Caco-2 (cell line): ENCODE data around the gene VPS36. TPM values are rescaled to one million over a fixed set of nuclear protein-coding genes. Genes with fewer than 3 reads are reported as not detected.
A peak's percentile ranks its signal among the peaks of the same experiment; 100 is the strongest.
"Not testable (repeated sequence)": the region's sequence is repeated elsewhere in the genome, so short reads cannot be mapped to it uniquely, and the experiment has no call there.

Source experiments
- BruUV-seq: library from RNA; stranded (reverse); fragments of 400-500 nt; replicated peaks from 2 replicates; lab custom pipeline; 2021; lab: Mats Ljungman, UMichigan
- CTCF ChIA-PET: fragments of 300-600 bp; sonication (Branson Sonifier 250); formaldehyde crosslinking; loops from one replicate; lab custom pipeline; 2022; ENCODE audit warnings: antibody characterized with exemption; lab: Charles Lee
- POLR2A ChIA-PET: fragments of 300-600 bp; sonication (Branson Sonifier 250); formaldehyde crosslinking; loops from one replicate; lab custom pipeline; 2022; ENCODE audit warnings: antibody characterized with exemption; lab: Charles Lee
- DNase-seq, 2 experiments: peaks; one replicate each; pipeline versions ENCODE4 v3.0.0 to v3.0.0-alpha.2; 2020 to 2022
- H3K27me3 ChIP-seq: replicated peaks from 2 replicates; pipeline ENCODE4 v1.6.0; 2011; ENCODE audit warnings: low read length; ENCODE audit not compliant: control insufficient read depth, insufficient read depth
- H3K36me3 ChIP-seq: 2 replicates; pipeline ENCODE4 v1.5.1; 2011; ENCODE audit warnings: low read length; ENCODE audit not compliant: control insufficient read depth, insufficient read depth
- H3K4me1 ChIP-seq: fragments of 250-450 bp; sonication (Bioruptor Pico); 2 replicates; pipeline ENCODE4 v1.5.1; 2020; ENCODE audit warnings: mild to moderate bottlenecking
- H3K4me3 ChIP-seq: 2 replicates; pipeline ENCODE4 v1.5.1; 2011; ENCODE audit warnings: low read depth, mild to moderate bottlenecking, control low read depth, low read length
- H3K9me3 ChIP-seq: fragments of 250-450 bp; sonication (Bioruptor Pico); 2 replicates; pipeline ENCODE4 v1.5.1; 2020; ENCODE audit warnings: mild to moderate bottlenecking, moderate library complexity
- H3K27ac Mint-ChIP-seq: one replicate; pipeline ENCODE4 v1.8.0; 2022; ENCODE audit warnings: mixed read lengths; ENCODE audit not compliant: unreplicated experiment
- H3K27me3 Mint-ChIP-seq: one replicate; pipeline ENCODE4 v1.8.0; 2022; ENCODE audit warnings: mixed read lengths; ENCODE audit not compliant: insufficient read depth, unreplicated experiment
- H3K36me3 Mint-ChIP-seq: one replicate; pipeline ENCODE4 v1.8.0; 2022; ENCODE audit warnings: mild to moderate bottlenecking, mixed read lengths; ENCODE audit not compliant: insufficient read depth, unreplicated experiment
- H3K4me1 Mint-ChIP-seq: one replicate; pipeline ENCODE4 v1.8.0; 2022; ENCODE audit warnings: low read depth, mixed read lengths; ENCODE audit not compliant: unreplicated experiment
- H3K4me3 Mint-ChIP-seq: one replicate; pipeline ENCODE4 v1.8.0; 2022; ENCODE audit warnings: mild to moderate bottlenecking, moderate library complexity, mixed read lengths; ENCODE audit not compliant: unreplicated experiment
- H3K9me3 Mint-ChIP-seq: one replicate; pipeline ENCODE4 v1.8.0; 2022; ENCODE audit warnings: mixed read lengths; ENCODE audit not compliant: unreplicated experiment
- CTCF ChIP-seq, 2 experiments: fragments of 200-600 bp in 1 of 2; IDR thresholded peaks; 1 replicate in 1 of 2; 2 replicates in 1 of 2; pipeline versions ENCODE4 v1.5.1 to v1.8.0; 2011 to 2022; ENCODE audit warnings: antibody characterized with exemption in 1 of 2, control low read depth in 1 of 2, inconsistent platforms in 1 of 2, low read depth in 1 of 2, low read length in 1 of 2, mild to moderate bottlenecking in 1 of 2, moderate library complexity in 1 of 2; ENCODE audit not compliant: insufficient read depth in 1 of 2, severe bottlenecking in 1 of 2, unreplicated experiment in 1 of 2
- intact Hi-C: fragments of 100-400 bp; cut with micrococcal nuclease; formaldehyde crosslinking; loops from one replicate; pipeline ENCODE4 v1.10.0; 2022; ENCODE audit not compliant: unreplicated experiment
- total RNA-seq: library from RNA; stranded (reverse); gene quantifications from 2 replicates; pipeline ENCODE4 v1.2.3, GENCODE V29; 2022

Gene VPS36
- total RNA-seq, 1 experiment from 2014 or later: 48.4 TPM

- H3K27me3 ChIP-seq, H3K4me3 ChIP-seq, H3K4me1 Mint-ChIP-seq, CTCF ChIA-PET, intact Hi-C loops, H3K27me3 Mint-ChIP-seq, H3K36me3 ChIP-seq, POLR2A ChIA-PET, H3K27ac Mint-ChIP-seq, H3K9me3 Mint-ChIP-seq, BruUV-seq, H3K9me3 ChIP-seq, DNase-seq, H3K4me3 Mint-ChIP-seq, H3K4me1 ChIP-seq: not testable (repeated sequence)
- H3K36me3 Mint-ChIP-seq: peaks cover 17% of the 10 kb centered on the region
These were observed 30.4 kb upstream of the VPS36 start for GRCh38 chr13:52480677-52481428.

GRCh38 chr13:52468487-52468886, 18.1 kb upstream of the VPS36 start:
- H3K4me1 Mint-ChIP-seq, BruUV-seq, H3K27me3 Mint-ChIP-seq, POLR2A ChIA-PET, H3K4me3 Mint-ChIP-seq, H3K9me3 Mint-ChIP-seq, DNase-seq, H3K36me3 ChIP-seq, H3K9me3 ChIP-seq, H3K4me3 ChIP-seq, H3K27ac Mint-ChIP-seq, intact Hi-C loops, H3K4me1 ChIP-seq, H3K27me3 ChIP-seq: not testable (repeated sequence)
- CTCF ChIA-PET: interaction anchor here (0.7 kb wide), 1 partner anchor 18 kb away, joined by 3 read pairs; no protein-coding TSS in a partner anchor
- H3K36me3 Mint-ChIP-seq: peaks cover 66% of the 10 kb centered on the region

- Mint-ChIP-seq H3K4me3 (no peak overlapping the region), H3K4me1 (no peaks in the 10 kb centered on the region), H3K36me3 (peaks cover 85% of the 10 kb centered on the region), H3K27me3 (no peaks in the 10 kb centered on the region), H3K9me3 (no peaks in the 10 kb centered on the region), H3K27ac (no peak overlapping the region)
- CTCF ChIA-PET: no interaction called here
- no peaks in the 10 kb centered on the region for H3K4me1 ChIP-seq
- no peak overlapping the region for H3K4me3 ChIP-seq
- H3K36me3 ChIP-seq: no peaks in the 10 kb centered on the region; the same call in 1 of the 2 replicates
- POLR2A ChIA-PET: no interaction called here
- intact Hi-C loops: no loop called here
- no peaks in the 10 kb centered on the region for H3K27me3 ChIP-seq
- no peak for DNase-seq
- BruUV-seq: no TSS peak
- H3K9me3 ChIP-seq: no peaks in the 10 kb centered on the region
- no peak for TF ChIP-seq CTCF (IDR thresholded peaks at IDR 0.05; ENCODE audit: insufficient read depth in 1 of 2, low read depth in 1 of 2, low read length in 1 of 2, severe bottlenecking in 1 of 2, unreplicated experiment in 1 of 2)
These were observed 13.1 kb upstream of the VPS36 start for GRCh38 chr13:52463526-52463925.

- POLR2A ChIA-PET: no interaction called here
- H3K4me1 ChIP-seq: no peaks in the 10 kb centered on the region
- peaks cover 76% of the 10 kb centered on the region for H3K36me3 Mint-ChIP-seq
- no peak overlapping the region for H3K4me3 Mint-ChIP-seq
- no peak for DNase-seq
- H3K4me1 Mint-ChIP-seq: no peaks in the 10 kb centered on the region
- H3K36me3 ChIP-seq: no peaks in the 10 kb centered on the region
- BruUV-seq: TSS peak; percentile 2
- no peaks in the 10 kb centered on the region for H3K27me3 ChIP-seq
- no peak overlapping the region for H3K27ac Mint-ChIP-seq
- CTCF ChIA-PET: no interaction called here
- intact Hi-C loops: no loop called here
- H3K27me3 Mint-ChIP-seq: no peaks in the 10 kb centered on the region
- TF ChIP-seq CTCF (IDR thresholded peaks at IDR 0.05; ENCODE audit: insufficient read depth in 1 of 2, low read depth in 1 of 2, low read length in 1 of 2, severe bottlenecking in 1 of 2, unreplicated experiment in 1 of 2): no peak
- no peak overlapping the region for H3K4me3 ChIP-seq
- no peaks in the 10 kb centered on the region for H3K9me3 ChIP-seq
- no peaks in the 10 kb centered on the region for H3K9me3 Mint-ChIP-seq
These were observed 10.8 kb upstream of the VPS36 start for GRCh38 chr13:52461265-52461664.
